ENCODE measurements around the gene VAT1L.
A peak's percentile ranks its signal among the peaks of the same experiment; 100 is the strongest.

Gene VAT1L

GRCh38 chr16:77993111-77993985, 205.0 kb downstream of the VAT1L start:
- DNase-seq (ENCODE audit: low read depth in 3 of 3), result no peak

GRCh38 chr16:77995843-77996455, 207.6 kb downstream of the VAT1L start:
- DNase-seq (ENCODE audit: low read depth in 3 of 3), result no peak

- DNase-seq (ENCODE audit: low read depth in 3 of 3), result no peak
These were observed 210.1 kb downstream of the VAT1L start for GRCh38 chr16:77998350-77999023.

- DNase-seq (ENCODE audit: low read depth in 3 of 3), result no peak
These were observed 213.2 kb downstream of the VAT1L start for GRCh38 chr16:78001451-78002025.

GRCh38 chr16:78002915-78003538, 214.7 kb downstream of the VAT1L start:
- peak; percentile 38 to 74 (median 47) for DNase-seq (ENCODE audit: low read depth in 3 of 3)

GRCh38 chr16:78004517-78004916, 216.2 kb downstream of the VAT1L start:
- no peak for DNase-seq (ENCODE audit: low read depth in 3 of 3)

- no peak for DNase-seq (ENCODE audit: low read depth in 3 of 3)
These were observed 217.5 kb downstream of the VAT1L start for GRCh38 chr16:78005881-78006280.

- no peak for DNase-seq (ENCODE audit: low read depth in 3 of 3)
These were observed 218.8 kb downstream of the VAT1L start for GRCh38 chr16:78007121-78007520.

GRCh38 chr16:78022347-78023060, 234.1 kb downstream of the VAT1L start, which contains the start of gene CLEC3A:
CLEC3A (plus strand) TSS chr16:78022548; CDS start chr16:78022627, 79 bp downstream.
- DNase-seq (ENCODE audit: low read depth in 3 of 3), result no peak

GRCh38 chr16:78024159-78024558, 235.8 kb downstream of the VAT1L start:
- no peak for DNase-seq (ENCODE audit: low read depth in 3 of 3)

GRCh38 chr16:78025631-78026030, 237.3 kb downstream of the VAT1L start:
- DNase-seq (ENCODE audit: low read depth in 3 of 3), result no peak

GRCh38 chr16:78028018-78028417, 239.7 kb downstream of the VAT1L start:
- no peak for DNase-seq (ENCODE audit: low read depth in 3 of 3)
